ENCODE results near the gene TNNI3.

GRCh38 chr19:55186080-55186479, 28.5 kb upstream of the TNNI3 start:
- no peak for TF ChIP-seq EZH2phosphoT487 (IDR thresholded peaks at IDR 0.05; ENCODE audit: low read length)
- TF ChIP-seq, protein P1, sequence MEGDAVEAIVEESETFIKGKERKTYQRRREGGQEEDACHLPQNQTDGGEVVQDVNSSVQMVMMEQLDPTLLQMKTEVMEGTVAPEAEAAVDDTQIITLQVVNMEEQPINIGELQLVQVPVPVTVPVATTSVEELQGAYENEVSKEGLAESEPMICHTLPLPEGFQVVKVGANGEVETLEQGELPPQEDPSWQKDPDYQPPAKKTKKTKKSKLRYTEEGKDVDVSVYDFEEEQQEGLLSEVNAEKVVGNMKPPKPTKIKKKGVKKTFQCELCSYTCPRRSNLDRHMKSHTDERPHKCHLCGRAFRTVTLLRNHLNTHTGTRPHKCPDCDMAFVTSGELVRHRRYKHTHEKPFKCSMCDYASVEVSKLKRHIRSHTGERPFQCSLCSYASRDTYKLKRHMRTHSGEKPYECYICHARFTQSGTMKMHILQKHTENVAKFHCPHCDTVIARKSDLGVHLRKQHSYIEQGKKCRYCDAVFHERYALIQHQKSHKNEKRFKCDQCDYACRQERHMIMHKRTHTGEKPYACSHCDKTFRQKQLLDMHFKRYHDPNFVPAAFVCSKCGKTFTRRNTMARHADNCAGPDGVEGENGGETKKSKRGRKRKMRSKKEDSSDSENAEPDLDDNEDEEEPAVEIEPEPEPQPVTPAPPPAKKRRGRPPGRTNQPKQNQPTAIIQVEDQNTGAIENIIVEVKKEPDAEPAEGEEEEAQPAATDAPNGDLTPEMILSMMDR (IDR thresholded peaks at IDR 0.05; ENCODE audit: low read length) = no peak
- TF ChIP-seq EZH2 (optimal IDR thresholded peaks at IDR 0.05; ENCODE audit: low read depth, low read length) = no peak
